Activated CD4-positive, CD25-positive, alpha-beta regulatory T cell treated with anti-CD3 and anti-CD28 coated beads, Interleukin-2, amount 50 U/mL, for 16 hours (primary cell): ENCODE measurements around the gene ZNF561.

Source experiments
- DNase-seq: peaks from one replicate; pipeline ENCODE4 v3.0.0-alpha.2; 2020; ENCODE audit warnings: low read depth, low spot score

Gene ZNF561

GRCh38 chr19:9580728-9581127, 40.3 kb downstream of the ZNF561 start:
- no peak for DNase-seq

- DNase-seq, result no peak
Observed at GRCh38 chr19:9570255-9570654, 50.8 kb downstream of the ZNF561 start.

GRCh38 chr19:9566729-9567128, 54.3 kb downstream of the ZNF561 start:
- no peak for DNase-seq

DNA sequence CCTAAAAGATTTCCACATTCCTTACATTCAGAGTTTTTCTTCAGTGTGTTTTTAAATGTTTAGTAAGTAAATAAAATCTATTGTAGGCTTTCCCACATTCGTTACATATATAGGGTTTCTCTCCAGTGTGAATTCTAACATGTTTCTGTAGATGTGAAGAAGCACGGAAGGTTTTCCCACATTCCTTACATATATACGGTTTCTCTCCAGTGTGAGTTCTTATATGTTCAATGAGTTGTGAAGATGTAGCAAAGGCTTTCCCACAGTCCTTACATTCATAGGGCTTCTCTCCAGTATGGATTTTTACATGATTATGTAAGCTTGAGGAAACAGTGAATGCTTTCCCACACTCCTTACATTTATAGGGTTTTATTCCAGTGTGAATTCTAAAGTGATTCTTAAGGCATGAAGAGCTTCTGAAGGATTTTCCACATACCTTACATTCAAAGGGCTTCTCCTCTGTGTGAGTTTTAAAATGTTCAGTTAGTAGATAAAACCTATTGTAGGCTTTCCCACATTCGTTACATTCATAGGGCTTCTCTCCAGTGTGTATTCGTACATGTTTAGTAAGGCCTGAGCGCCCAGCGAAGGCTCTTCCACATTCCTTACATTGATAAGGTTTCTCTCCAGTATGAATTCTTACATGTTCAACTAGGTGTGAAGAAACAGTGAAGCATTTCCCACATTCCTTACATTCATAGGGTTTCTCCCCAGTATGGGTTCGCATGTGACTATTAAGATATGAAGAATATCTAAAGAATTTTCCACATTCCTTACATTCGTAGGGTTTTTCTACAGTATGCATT, 54.9 kb downstream of the ZNF561 start:
- no peak for DNase-seq
